Endothelial cell of umbilical vein (primary cell): ENCODE data around the gene NXNL2. TPM values are rescaled to one million over a fixed set of nuclear protein-coding genes. Genes with fewer than 3 reads are reported as not detected.
A peak's percentile ranks its signal among the peaks of the same experiment; 100 is the strongest.

Source experiments
- BruUV-seq: library from RNA; stranded (reverse); fragments of 400-500 nt; replicated peaks from 2 replicates; lab custom pipeline; 2021; lab: Mats Ljungman, UMichigan
- CTCF ChIA-PET: fragments of 300-600, 350-600 bp; sonication (Branson Sonifier 250); formaldehyde crosslinking; loops from one replicate; lab custom pipeline; 2021; ENCODE audit warnings: antibody characterized with exemption, inconsistent platforms; lab: Charles Lee
- POLR2A ChIA-PET: fragments of 300-600, 350-600 bp; sonication (Branson Sonifier 250); formaldehyde crosslinking; loops from one replicate; lab custom pipeline; 2021; ENCODE audit warnings: antibody characterized with exemption, inconsistent platforms; lab: Charles Lee
- DNase-seq: peaks from one replicate; pipeline ENCODE4 v3.0.0-alpha.2; 2011; ENCODE audit warnings: low read depth, low spot score
- FAIRE-seq: peaks from 2 replicates; lab custom pipeline; 2011; peaks lifted over from hg19 to GRCh38; lab: Jason Lieb, UNC
- H2AFZ ChIP-seq: 2 replicates; pipeline ENCODE4 v1.6.0; 2012; ENCODE audit warnings: low read depth, low read length, control low read depth, inconsistent platforms
- H3K27ac ChIP-seq: 2 replicates; pipeline ENCODE4 v1.5.1; 2011; ENCODE audit warnings: low read depth, mild to moderate bottlenecking, control low read depth, low read length, moderate library complexity; ENCODE audit not compliant: insufficient read depth
- H3K27me3 ChIP-seq, 2 experiments: 2 replicates each; pipeline versions ENCODE4 v1.6.0 to v1.6.1; 2011; ENCODE audit warnings: low read length in 2 of 2, mixed read lengths in 1 of 2; ENCODE audit not compliant: control insufficient read depth in 2 of 2, insufficient read depth in 2 of 2
- H3K36me3 ChIP-seq, 2 experiments: 2 replicates in 1 of 2; 3 replicates in 1 of 2; pipeline ENCODE4 v1.5.1; 2011; ENCODE audit warnings: low read length in 2 of 2, mild to moderate bottlenecking in 1 of 2, moderate library complexity in 1 of 2; ENCODE audit not compliant: control insufficient read depth in 2 of 2, insufficient read depth in 2 of 2; ENCODE audit errors: extremely low read depth in 1 of 2
- H3K4me1 ChIP-seq: 3 replicates; pipeline ENCODE4 v1.5.1; 2011; ENCODE audit warnings: mild to moderate bottlenecking, low read length; ENCODE audit not compliant: control insufficient read depth, insufficient read depth; ENCODE audit errors: extremely low read depth
- H3K4me2 ChIP-seq: 2 replicates; pipeline ENCODE4 v1.6.1; 2011; ENCODE audit warnings: low read length, control low read depth, mixed read lengths; ENCODE audit not compliant: insufficient read depth
- H3K4me3 ChIP-seq, 3 experiments: fragments of 200-600 bp in 1 of 3; sonication (generic), shearing (Covaris generic) in 1 of 3; replicated peaks in 1 of 3; 2 replicates each; pipeline ENCODE4 v1.5.1; 2011 to 2016; ENCODE audit warnings: control low read depth in 3 of 3, low read length in 3 of 3, mild to moderate bottlenecking in 2 of 3, inconsistent platforms in 1 of 3, low read depth in 1 of 3, moderate library complexity in 1 of 3; ENCODE audit not compliant: insufficient read depth in 1 of 3
- H3K79me2 ChIP-seq: 2 replicates; pipeline ENCODE4 v1.6.0; 2012; ENCODE audit warnings: low read length, inconsistent platforms; ENCODE audit not compliant: control insufficient read depth, insufficient read depth
- H3K9ac ChIP-seq: replicated peaks from 2 replicates; pipeline ENCODE3; 2011; ENCODE audit warnings: low read length, control low read depth; ENCODE audit not compliant: insufficient read depth; ENCODE audit errors: extremely low read depth
- H3K9me1 ChIP-seq: replicated peaks from 3 replicates; pipeline ENCODE4 v1.6.0; 2011; ENCODE audit warnings: mild to moderate bottlenecking, low read length; ENCODE audit not compliant: control insufficient read depth, insufficient read depth; ENCODE audit errors: extremely low read depth
- H3K9me3 ChIP-seq: replicated peaks from 2 replicates; pipeline ENCODE4 v1.5.1; 2012; ENCODE audit warnings: low read length, inconsistent platforms; ENCODE audit not compliant: control insufficient read depth, insufficient read depth
- H4K20me1 ChIP-seq: replicated peaks from 2 replicates; pipeline ENCODE3; 2011; ENCODE audit warnings: mild to moderate bottlenecking, low read length; ENCODE audit not compliant: control insufficient read depth, insufficient read depth; ENCODE audit errors: extremely low read depth
- CTCF ChIP-seq, 2 donors: IDR thresholded peaks; 1 replicate in 1 of 2; 2 replicates in 1 of 2; pipeline ENCODE4 v1.5.1; 2011; ENCODE audit warnings: low read length in 2 of 2, mild to moderate bottlenecking in 2 of 2, moderate library complexity in 2 of 2, control low read depth in 1 of 2, inconsistent platforms in 1 of 2, low read depth in 1 of 2; ENCODE audit not compliant: insufficient read depth in 1 of 2; ENCODE audit errors: extremely low read depth in 1 of 2
- EZH2 ChIP-seq: IDR thresholded peaks from 2 replicates; pipeline ENCODE4 v1.6.1; 2012; ENCODE audit warnings: borderline replicate concordance, low read depth, mild to moderate bottlenecking, moderate library complexity, low read length, inconsistent platforms; ENCODE audit not compliant: severe bottlenecking
- FOS ChIP-seq: IDR thresholded peaks from 2 replicates; pipeline ENCODE4 v1.6.1; 2011; ENCODE audit warnings: mild to moderate bottlenecking, low read length, moderate library complexity, borderline replicate concordance; ENCODE audit not compliant: insufficient read depth
- GATA2 ChIP-seq: IDR thresholded peaks from 2 replicates; pipeline ENCODE4 v1.7.0; 2011; ENCODE audit warnings: low read depth, mild to moderate bottlenecking, moderate library complexity, mixed read lengths, low read length; ENCODE audit not compliant: insufficient read length, insufficient read depth
- JUN ChIP-seq: IDR thresholded peaks from 2 replicates; pipeline ENCODE4 v1.6.1; 2011; ENCODE audit warnings: borderline replicate concordance, low read depth; ENCODE audit not compliant: insufficient read length, insufficient read depth
- MAX ChIP-seq: IDR thresholded peaks from 2 replicates; pipeline ENCODE4 v1.6.1; 2011; ENCODE audit not compliant: insufficient read depth, insufficient read length
- MYC ChIP-seq: IDR thresholded peaks from one replicate; pipeline ENCODE4 v1.6.1; 2011; ENCODE audit warnings: mild to moderate bottlenecking, low read depth, low read length
- POLR2A ChIP-seq: IDR thresholded peaks from 2 replicates; pipeline ENCODE4 v1.6.1; 2012; ENCODE audit warnings: low read depth, mild to moderate bottlenecking, control low read depth, low read length
- POLR2AphosphoS5 ChIP-seq: IDR thresholded peaks from 2 replicates; pipeline ENCODE4 v1.6.1; 2012; ENCODE audit warnings: low read depth, mild to moderate bottlenecking, control low read depth, low read length, moderate library complexity; ENCODE audit not compliant: insufficient read depth
- dilution Hi-C: fragments of 300-500 bp; cut with MboI; formaldehyde crosslinking; loops from one replicate; pipeline ENCODE4 v1.15.0; 2019; ENCODE audit warnings: low sequenced_read_pairs; ENCODE audit not compliant: extremely low pct_ligation_motif_present
- intact Hi-C: fragments of 100-400 bp; cut with micrococcal nuclease; formaldehyde crosslinking; loops from one replicate; pipeline ENCODE4 v1.10.0; 2022
- polyA plus RNA-seq, 4 experiments: library from polyadenylated mRNA; depleted of rRNA in 3 of 4; stranded (reverse) in 3 of 4; unstranded in 1 of 4; fragments of >200 nt; gene quantifications; 2 replicates each; pipeline versions ENCODE4 v1.2.1 to v1.2.3, GENCODE V29; 2011 to 2012; ENCODE audit warnings: missing spikeins in 1 of 4
- total RNA-seq: library from RNA; stranded (reverse); gene quantifications from 2 replicates; pipeline ENCODE4 v1.2.3, GENCODE V29; 2021

Gene NXNL2
- total and polyA plus RNA-seq, 2 donors (not counting 3 experiments of a cell fraction or from before 2014, with no cell fraction given): 0.14 TPM; not detected in 1

- CTCF ChIA-PET: no interaction called here
- BruUV-seq: no TSS peak
- peak; percentile 82 for FAIRE-seq
- Histone ChIP-seq H3K9me1 (no peaks in the 10 kb centered on the region), H3K9me3 (no peaks in the 10 kb centered on the region), H3K4me3 (no peak overlapping the region), H3K27me3 (peaks cover 7 to 18% of the 10 kb centered on the region in 2 experiments), H4K20me1 (no peaks in the 10 kb centered on the region), H3K9ac (no peak overlapping the region), H3K79me2 (no peaks in the 10 kb centered on the region), H3K27ac (no peak overlapping the region), H2AFZ (peak overlapping the region; percentile 58), H3K36me3 (no peaks in the 10 kb centered on the region), H3K4me1 (peaks cover 5% of the 10 kb centered on the region), H3K4me2 (peak overlapping the region; percentile 16)
- POLR2A ChIA-PET: no interaction called here
- peak; percentile 21 for DNase-seq
- TF ChIP-seq POLR2A: no peak
- TF ChIP-seq MYC: no peak
- TF ChIP-seq MAX: no peak
- no peak for TF ChIP-seq CTCF (IDR thresholded peaks at IDR 0.05; ENCODE audit: extremely low read depth in 1 of 2, insufficient read depth in 1 of 2, low read depth in 1 of 2, low read length in 2 of 2)
- TF ChIP-seq GATA2: no peak
- no peak for TF ChIP-seq FOS
- no peak for TF ChIP-seq EZH2
- no peak for TF ChIP-seq JUN
- no peak for TF ChIP-seq POLR2AphosphoS5
- dilution Hi-C loops (no loop called here), intact Hi-C loops (loop anchor here (5.0 kb wide), 2 partner anchors 260 to 275 kb away; no protein-coding TSS in a partner anchor)
Observed at GRCh38 chr9:88531920-88532698, 2.9 kb upstream of the NXNL2 start.
